ENCODE measurements around the gene ZCCHC24. TPM values are rescaled to one million over a fixed set of nuclear protein-coding genes. Genes with fewer than 3 reads are reported as not detected.

The ZCCHC24 gene
- total and polyA plus RNA-seq, 2 donors (not counting 3 experiments of a cell fraction or from before 2014, with no cell fraction given), result 5.2 to 8.4 TPM

- no peak overlapping the region for H3K4me3 ChIP-seq (replicated peaks in 1 of 3; ENCODE audit: insufficient read depth in 1 of 3, low read depth in 1 of 3, low read length in 3 of 3)
- H3K4me2 ChIP-seq (ENCODE audit: insufficient read depth, low read length), result no peak overlapping the region
- FAIRE-seq (no peak), DNase-seq (ENCODE audit: low read depth, low spot score) (no peak)
- no peaks in the 10 kb centered on the region for H3K4me1 ChIP-seq (ENCODE audit: control insufficient read depth, extremely low read depth, insufficient read depth, low read length)
- ChIA-PET CTCF (interaction anchor here (1.6 to 2.7 kb wide), 3 partner anchors 9 to 108 kb away, joined by 3 to 8 read pairs (median 4); no protein-coding TSS in a partner anchor), POLR2A (no interaction called here)
- dilution Hi-C loops (cut with MboI; ENCODE audit: extremely low pct_ligation_motif_present, low sequenced_read_pairs), result no loop called here
- no peak for TF ChIP-seq FOS (IDR thresholded peaks at IDR 0.05; ENCODE audit: borderline replicate concordance, insufficient read depth, low read length)
- no peak for TF ChIP-seq POLR2AphosphoS5 (IDR thresholded peaks at IDR 0.05; ENCODE audit: insufficient read depth, low read depth, low read length)
- no peak for TF ChIP-seq MYC (IDR thresholded peaks at IDR 0.05; ENCODE audit: low read depth, low read length)
- TF ChIP-seq EZH2 (IDR thresholded peaks at IDR 0.05; ENCODE audit: borderline replicate concordance, low read depth, low read length, severe bottlenecking), result no peak
- H3K27me3 ChIP-seq (ENCODE audit: control insufficient read depth in 2 of 2, insufficient read depth in 2 of 2, low read length in 2 of 2), result peaks cover 10 to 16% of the 10 kb centered on the region in 2 experiments
- H3K79me2 ChIP-seq (ENCODE audit: control insufficient read depth, insufficient read depth, low read length), result no peaks in the 10 kb centered on the region
- no peak overlapping the region for H2AFZ ChIP-seq (ENCODE audit: low read depth, low read length)
- BruUV-seq (replicated peaks), result no TSS peak
- no peak overlapping the region for H3K27ac ChIP-seq (ENCODE audit: insufficient read depth, low read depth, low read length)
- H3K9ac ChIP-seq (replicated peaks; ENCODE audit: extremely low read depth, insufficient read depth, low read length), result no peak overlapping the region
- intact Hi-C loops (cut with micrococcal nuclease), result no loop called here
- H3K9me1 ChIP-seq (replicated peaks; ENCODE audit: control insufficient read depth, extremely low read depth, insufficient read depth, low read length), result no peaks in the 10 kb centered on the region
- H3K9me3 ChIP-seq (replicated peaks; ENCODE audit: control insufficient read depth, insufficient read depth, low read length), result no peaks in the 10 kb centered on the region
- peaks cover 0 to 3% of the 10 kb centered on the region in 2 experiments for H3K36me3 ChIP-seq (ENCODE audit: control insufficient read depth in 2 of 2, extremely low read depth in 1 of 2, insufficient read depth in 2 of 2, low read length in 2 of 2)
- no peaks in the 10 kb centered on the region for H4K20me1 ChIP-seq (replicated peaks; ENCODE audit: control insufficient read depth, extremely low read depth, insufficient read depth, low read length)
These were observed 85.5 kb downstream of the ZCCHC24 start for GRCh38 chr10:79359816-79360498.

- no peak overlapping the region for H3K4me3 ChIP-seq (replicated peaks in 1 of 3; ENCODE audit: insufficient read depth in 1 of 3, low read depth in 1 of 3, low read length in 3 of 3)
- H3K4me2 ChIP-seq (ENCODE audit: insufficient read depth, low read length), result no peak overlapping the region
- ChIA-PET POLR2A (no interaction called here), CTCF (interaction anchor here (0.8 to 1.6 kb wide), 4 partner anchors 8 to 109 kb away, joined by 3 to 4 read pairs (median 4); no protein-coding TSS in a partner anchor)
- H3K4me1 ChIP-seq (ENCODE audit: control insufficient read depth, extremely low read depth, insufficient read depth, low read length), result no peaks in the 10 kb centered on the region
- H2AFZ ChIP-seq (ENCODE audit: low read depth, low read length), result no peak overlapping the region
- H3K27ac ChIP-seq (ENCODE audit: insufficient read depth, low read depth, low read length), result no peak overlapping the region
- DNase-seq (ENCODE audit: low read depth, low spot score) (no peak), FAIRE-seq (no peak)
- TF ChIP-seq POLR2AphosphoS5 (IDR thresholded peaks at IDR 0.05; ENCODE audit: insufficient read depth, low read depth, low read length) (no peak), POLR2A (IDR thresholded peaks at IDR 0.05; ENCODE audit: low read depth, low read length) (no peak), EZH2 (IDR thresholded peaks at IDR 0.05; ENCODE audit: borderline replicate concordance, low read depth, low read length, severe bottlenecking) (no peak), MAX (IDR thresholded peaks at IDR 0.05; ENCODE audit: insufficient read depth, insufficient read length) (no peak), CTCF (IDR thresholded peaks at IDR 0.05; ENCODE audit: extremely low read depth in 1 of 2, insufficient read depth in 1 of 2, low read depth in 1 of 2, low read length in 2 of 2) (no peak), MYC (IDR thresholded peaks at IDR 0.05; ENCODE audit: low read depth, low read length) (no peak), FOS (IDR thresholded peaks at IDR 0.05; ENCODE audit: borderline replicate concordance, insufficient read depth, low read length) (no peak), JUN (IDR thresholded peaks at IDR 0.05; ENCODE audit: borderline replicate concordance, insufficient read depth, insufficient read length, low read depth) (no peak), GATA2 (IDR thresholded peaks at IDR 0.05; ENCODE audit: insufficient read depth, insufficient read length, low read depth, low read length) (no peak)
- intact Hi-C loops (cut with micrococcal nuclease), result no loop called here
- H3K79me2 ChIP-seq (ENCODE audit: control insufficient read depth, insufficient read depth, low read length), result no peaks in the 10 kb centered on the region
- no peak overlapping the region for H3K9ac ChIP-seq (replicated peaks; ENCODE audit: extremely low read depth, insufficient read depth, low read length)
- dilution Hi-C loops (cut with MboI; ENCODE audit: extremely low pct_ligation_motif_present, low sequenced_read_pairs), result no loop called here
- H3K27me3 ChIP-seq (ENCODE audit: control insufficient read depth in 2 of 2, insufficient read depth in 2 of 2, low read length in 2 of 2), result peaks cover 6% of the 10 kb centered on the region in 2 experiments
- peaks cover 0 to 11% of the 10 kb centered on the region in 2 experiments for H3K36me3 ChIP-seq (ENCODE audit: control insufficient read depth in 2 of 2, extremely low read depth in 1 of 2, insufficient read depth in 2 of 2, low read length in 2 of 2)
- H3K9me3 ChIP-seq (replicated peaks; ENCODE audit: control insufficient read depth, insufficient read depth, low read length), result no peaks in the 10 kb centered on the region
- no peaks in the 10 kb centered on the region for H3K9me1 ChIP-seq (replicated peaks; ENCODE audit: control insufficient read depth, extremely low read depth, insufficient read depth, low read length)
- no TSS peak for BruUV-seq (replicated peaks)
- H4K20me1 ChIP-seq (replicated peaks; ENCODE audit: control insufficient read depth, extremely low read depth, insufficient read depth, low read length), result no peaks in the 10 kb centered on the region
These were observed 86.6 kb downstream of the ZCCHC24 start for GRCh38 chr10:79358811-79359210.

All from endothelial cell of umbilical vein (primary cell).